ENCODE measurements around the gene FRMD7.
"Not testable (repeated sequence)": the region's sequence is repeated elsewhere in the genome, so short reads cannot be mapped to it uniquely, and the experiment has no call there.

Gene FRMD7

DNA sequence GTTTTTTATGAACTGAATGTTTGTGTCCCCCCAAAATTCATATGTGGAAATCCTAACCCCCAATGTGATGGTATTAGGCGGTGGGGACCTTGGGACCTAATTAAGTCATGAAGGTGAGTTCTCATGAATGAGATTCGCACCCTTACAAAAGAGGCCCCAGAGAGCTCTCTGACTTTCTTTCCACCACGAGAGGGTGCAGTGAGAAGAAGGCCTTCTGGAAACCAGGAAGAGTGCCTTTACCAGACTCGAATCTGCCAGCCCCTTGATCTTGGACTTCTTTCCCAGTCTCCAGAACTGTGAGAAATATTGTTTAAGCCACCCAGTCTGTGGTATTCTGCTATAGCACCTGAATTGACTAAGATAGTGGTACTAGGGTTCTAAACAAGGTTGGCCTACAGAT lies 64.0 kb downstream of the FRMD7 start:
- H3K4me3 ChIP-seq (ENCODE audit: low read depth, low read length) = no peak overlapping the region
- TF ChIP-seq, protein P1, sequence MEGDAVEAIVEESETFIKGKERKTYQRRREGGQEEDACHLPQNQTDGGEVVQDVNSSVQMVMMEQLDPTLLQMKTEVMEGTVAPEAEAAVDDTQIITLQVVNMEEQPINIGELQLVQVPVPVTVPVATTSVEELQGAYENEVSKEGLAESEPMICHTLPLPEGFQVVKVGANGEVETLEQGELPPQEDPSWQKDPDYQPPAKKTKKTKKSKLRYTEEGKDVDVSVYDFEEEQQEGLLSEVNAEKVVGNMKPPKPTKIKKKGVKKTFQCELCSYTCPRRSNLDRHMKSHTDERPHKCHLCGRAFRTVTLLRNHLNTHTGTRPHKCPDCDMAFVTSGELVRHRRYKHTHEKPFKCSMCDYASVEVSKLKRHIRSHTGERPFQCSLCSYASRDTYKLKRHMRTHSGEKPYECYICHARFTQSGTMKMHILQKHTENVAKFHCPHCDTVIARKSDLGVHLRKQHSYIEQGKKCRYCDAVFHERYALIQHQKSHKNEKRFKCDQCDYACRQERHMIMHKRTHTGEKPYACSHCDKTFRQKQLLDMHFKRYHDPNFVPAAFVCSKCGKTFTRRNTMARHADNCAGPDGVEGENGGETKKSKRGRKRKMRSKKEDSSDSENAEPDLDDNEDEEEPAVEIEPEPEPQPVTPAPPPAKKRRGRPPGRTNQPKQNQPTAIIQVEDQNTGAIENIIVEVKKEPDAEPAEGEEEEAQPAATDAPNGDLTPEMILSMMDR (IDR thresholded peaks at IDR 0.05; ENCODE audit: low read depth, low read length, missing control alignments) = no peak
- DNase-seq (ENCODE audit: low read depth) = no peak
- in situ Hi-C loops (cut with HindIII; ENCODE audit: low sequenced_read_pairs) = loop anchor here (10.0 kb wide), 1 partner anchor 61 kb away; the partner anchor contains the start of gene FRMD7

DNA sequence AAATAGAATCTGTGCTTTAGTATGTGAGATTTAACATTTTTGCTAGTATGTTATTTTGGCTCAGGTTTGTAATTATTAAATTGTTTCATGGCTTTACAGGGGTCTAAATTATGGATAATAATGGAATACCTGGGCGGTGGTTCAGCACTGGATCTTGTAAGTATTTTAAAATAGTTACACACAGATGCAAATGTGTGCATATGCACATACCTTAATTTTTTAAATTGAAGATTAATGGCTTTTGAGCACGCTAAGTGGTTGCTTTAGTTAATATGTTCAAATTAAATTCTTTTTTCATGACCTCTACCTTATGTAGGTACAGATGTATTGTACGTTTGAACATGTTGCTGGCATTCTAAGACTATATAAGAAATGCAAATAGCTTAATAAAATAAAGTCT lies 64.5 kb downstream of the FRMD7 start:
- TF ChIP-seq, protein P1 (IDR thresholded peaks at IDR 0.05; ENCODE audit: low read depth, low read length, missing control alignments) = no peak
- H3K4me3 ChIP-seq (ENCODE audit: low read depth, low read length) = no peak overlapping the region
- DNase-seq (ENCODE audit: low read depth) = no peak
- in situ Hi-C loops (cut with HindIII; ENCODE audit: low sequenced_read_pairs) = loop anchor here (10.0 kb wide), 1 partner anchor 61 kb away; the partner anchor contains the start of gene FRMD7

DNA sequence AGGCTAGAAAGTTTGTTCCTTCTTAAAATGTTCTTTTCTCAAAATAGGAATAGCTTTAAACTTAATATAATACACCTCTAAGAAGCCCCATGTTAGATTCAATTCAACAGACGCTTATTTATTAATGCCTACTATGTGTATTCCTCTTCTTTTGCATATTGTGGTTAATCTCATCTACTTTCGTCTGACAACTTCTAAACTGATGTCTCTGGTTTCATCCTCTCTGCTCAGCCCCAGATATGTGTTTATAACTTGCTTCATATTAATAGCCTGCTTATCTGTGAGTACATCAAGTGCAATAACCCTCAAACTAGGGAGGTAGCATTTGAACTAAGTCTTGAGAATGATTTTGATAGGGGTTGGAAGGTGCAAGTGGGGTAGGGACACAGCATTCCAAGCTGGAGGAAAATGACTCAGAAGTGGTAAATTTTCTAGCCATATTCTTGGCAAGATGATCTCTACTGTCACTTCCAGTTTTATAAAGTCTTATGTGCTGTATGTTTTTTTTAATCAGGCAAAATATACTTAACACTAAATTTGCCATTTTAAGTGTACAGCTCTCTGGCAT lies 67.8 kb downstream of the FRMD7 start:
- DNase-seq (ENCODE audit: low read depth) = no peak
- in situ Hi-C loops (cut with HindIII; ENCODE audit: low sequenced_read_pairs) = loop anchor here (10.0 kb wide), 1 partner anchor 65 kb away; the partner anchor contains the start of gene FRMD7

DNA sequence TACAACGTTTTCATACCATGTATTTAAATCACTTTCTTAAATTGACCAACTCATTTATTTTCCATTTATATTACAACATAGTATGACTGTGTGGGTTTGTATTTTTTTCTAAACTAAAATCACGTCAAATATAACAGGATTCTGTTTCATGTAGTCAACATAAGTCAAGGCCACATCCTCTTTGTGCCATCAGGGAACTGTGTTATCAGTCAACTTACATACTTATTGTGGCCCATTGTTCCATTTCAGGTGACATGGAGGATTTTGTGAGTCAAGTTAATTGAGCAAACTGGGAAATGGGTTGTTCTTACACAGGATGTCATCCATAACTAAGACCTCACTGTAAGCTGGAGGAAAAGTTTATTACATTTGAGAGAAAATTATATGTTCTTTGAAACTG lies 68.8 kb downstream of the FRMD7 start:
- in situ Hi-C loops (cut with HindIII; ENCODE audit: low sequenced_read_pairs) = no loop called here
- TF ChIP-seq, protein P1 (IDR thresholded peaks at IDR 0.05; ENCODE audit: low read depth, low read length, missing control alignments) = no peak
- no peak overlapping the region for H3K4me3 ChIP-seq (ENCODE audit: low read depth, low read length)
- no peak for DNase-seq (ENCODE audit: low read depth)

More for the DNA sequence above, 67.8 kb downstream of the FRMD7 start:
- no peak overlapping the region for H3K4me3 ChIP-seq (ENCODE audit: low read depth, low read length)
- TF ChIP-seq, protein P1 (IDR thresholded peaks at IDR 0.05; ENCODE audit: low read depth, low read length, missing control alignments) = no peak

DNA sequence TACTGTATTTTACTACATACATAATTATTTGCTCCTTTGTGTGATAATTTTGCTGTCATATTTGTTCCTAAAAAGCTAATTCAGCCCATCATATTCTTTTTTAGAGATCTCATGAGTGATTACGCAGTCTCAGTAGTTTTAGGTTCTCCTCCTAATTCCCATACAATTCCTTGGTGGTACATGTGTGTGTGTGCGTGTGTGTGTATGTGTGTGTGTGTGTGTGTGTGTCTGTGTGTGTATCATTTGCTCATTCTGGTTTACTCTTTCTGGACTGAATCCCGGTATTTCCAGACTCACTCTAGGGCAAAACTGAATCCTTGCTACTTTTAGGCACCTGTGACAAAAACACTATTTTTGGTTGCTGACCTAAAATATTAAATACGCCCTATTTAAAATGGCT lies 69.8 kb downstream of the FRMD7 start:
- TF ChIP-seq, protein P1 (IDR thresholded peaks at IDR 0.05; ENCODE audit: low read depth, low read length, missing control alignments) = no peak
- H3K4me3 ChIP-seq (ENCODE audit: low read depth, low read length) = no peak overlapping the region
- DNase-seq (ENCODE audit: low read depth) = no peak
- in situ Hi-C loops (cut with HindIII; ENCODE audit: low sequenced_read_pairs) = no loop called here

DNA sequence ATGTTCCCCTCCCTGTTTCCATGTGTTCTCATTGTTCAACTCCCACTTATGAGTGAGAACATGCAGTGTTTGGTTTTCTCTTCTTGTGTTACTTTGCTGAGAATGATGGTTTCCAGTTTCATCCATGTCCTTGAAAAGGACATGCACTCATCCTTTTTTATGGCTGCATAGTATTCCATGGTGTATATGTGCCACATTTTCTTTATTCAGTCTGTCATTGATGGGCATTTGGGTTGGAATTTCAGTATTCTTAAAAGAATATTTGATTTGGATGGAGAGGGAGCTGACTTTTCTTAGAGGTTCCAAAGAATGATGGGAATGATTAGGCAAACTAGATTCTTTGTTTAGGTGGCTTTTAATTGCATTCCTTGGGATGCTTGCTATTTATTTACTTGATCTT lies 76.0 kb downstream of the FRMD7 start:
- DNase-seq (ENCODE audit: low read depth); H3K4me3 ChIP-seq (ENCODE audit: low read depth, low read length); in situ Hi-C loops (cut with HindIII; ENCODE audit: low sequenced_read_pairs): not testable (repeated sequence)

DNA sequence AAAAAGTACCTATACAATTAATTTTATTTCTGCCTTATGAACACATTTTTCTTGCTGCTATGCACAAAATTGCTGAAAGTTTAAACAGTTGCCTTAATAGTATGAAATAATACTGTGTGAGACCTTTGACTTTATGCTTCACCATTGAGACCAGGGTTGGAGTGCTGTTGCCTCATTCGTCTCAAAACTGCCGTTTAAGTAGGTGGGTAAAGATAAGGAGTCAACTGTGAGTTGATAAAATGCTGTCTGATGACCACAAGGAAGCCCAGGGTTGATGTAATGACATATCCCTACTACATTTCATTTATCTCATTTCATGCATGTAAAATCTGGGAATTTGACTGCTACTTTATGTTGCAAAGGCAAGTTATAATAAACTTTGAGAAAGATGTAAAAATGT lies 81.3 kb downstream of the FRMD7 start:
- no peak for DNase-seq (ENCODE audit: low read depth)
- in situ Hi-C loops (cut with HindIII; ENCODE audit: low sequenced_read_pairs) = no loop called here
- H3K4me3 ChIP-seq (ENCODE audit: low read depth, low read length) = no peak overlapping the region
- TF ChIP-seq, protein P1 (IDR thresholded peaks at IDR 0.05; ENCODE audit: low read depth, low read length, missing control alignments) = no peak

Measured in astrocyte of the cerebellum (primary cell).